K562 (cell line): ENCODE measurements around the gene MYO1D. TPM values are rescaled to one million over a fixed set of nuclear protein-coding genes. Genes with fewer than 3 reads are reported as not detected.

Experiments
- ATAC-seq: fragments of 200-7000 bp; cut with Tn5 transposase; 3 replicates; pipeline ENCODE4 v1.9.1; 2020; ENCODE audit warnings: moderate library complexity
- BruUV-seq: library from RNA; stranded (reverse); fragments of 400-500 nt; replicated peaks from 2 replicates; lab custom pipeline; 2021; lab: Mats Ljungman, UMichigan
- CTCF ChIA-PET: fragments of 300-600 bp; formaldehyde crosslinking; extraction: SDS; loops from one replicate; lab custom pipeline; 2021; ENCODE audit warnings: low intra/inter-chr PET ratio; lab: Yijun Ruan, JAX
- POLR2A ChIA-PET: fragments of 300-600, 350-650 bp; sonication (Branson Sonifier 250); formaldehyde crosslinking; extraction: SDS; loops from one replicate; lab custom pipeline; 2021; ENCODE audit warnings: antibody characterized with exemption, inconsistent platforms; lab: Yijun Ruan, JAX
- DNase-seq, 4 experiments: peaks; one replicate each; pipeline versions ENCODE4 v3.0.0 to v3.0.0-alpha.2; 2011 to 2018; ENCODE audit warnings: low spot score in 3 of 4, mixed read lengths in 3 of 4; ENCODE audit errors: extremely low read depth in 1 of 4
- FAIRE-seq: peaks from 2 replicates; lab custom pipeline; 2011; peaks lifted over from hg19 to GRCh38; lab: Jason Lieb, UNC
- H2AFZ ChIP-seq: 2 replicates; pipeline ENCODE4 v1.6.0; 2011; ENCODE audit warnings: low read depth, low read length, control low read depth, inconsistent platforms
- H3K27ac ChIP-seq: fragments of 200-600 bp; 3 replicates; pipeline ENCODE4 v1.8.0; 2011; ENCODE audit warnings: low read depth, mild to moderate bottlenecking, control low read depth, inconsistent platforms, low read length, moderate library complexity, mixed read lengths; ENCODE audit errors: extremely low read depth
- H3K27me3 ChIP-seq, 2 experiments: fragments of 300-600 bp in 1 of 2; 2 replicates in 1 of 2; 3 replicates in 1 of 2; pipeline versions ENCODE4 v1.6.0 to v1.8.0; 2011; ENCODE audit warnings: inconsistent platforms in 2 of 2, low read length in 2 of 2, mild to moderate bottlenecking in 1 of 2, mixed read lengths in 1 of 2, moderate library complexity in 1 of 2; ENCODE audit not compliant: control insufficient read depth in 2 of 2, insufficient read depth in 2 of 2
- H3K36me3 ChIP-seq: fragments of 300-600 bp; 3 replicates; pipeline ENCODE4 v1.8.0; 2011; ENCODE audit warnings: mild to moderate bottlenecking, low read length, inconsistent platforms; ENCODE audit not compliant: control insufficient read depth, insufficient read depth
- H3K4me1 ChIP-seq, 2 experiments: fragments of 200-600 bp in 1 of 2; replicated peaks in 1 of 2; 2 replicates in 1 of 2; 3 replicates in 1 of 2; pipeline versions ENCODE4 v1.5.1 to v1.8.0; 2011; ENCODE audit warnings: inconsistent platforms in 2 of 2, low read length in 2 of 2, mild to moderate bottlenecking in 1 of 2, mixed read lengths in 1 of 2, moderate library complexity in 1 of 2; ENCODE audit not compliant: control insufficient read depth in 2 of 2, insufficient read depth in 2 of 2
- H3K4me2 ChIP-seq: 2 replicates; pipeline ENCODE4 v1.6.1; 2011; ENCODE audit warnings: low read length, control low read depth, inconsistent platforms, mixed read lengths; ENCODE audit not compliant: insufficient read depth
- H3K4me3 ChIP-seq: fragments of 200-600 bp; sonication (generic), shearing (Covaris generic); 2 replicates; pipeline ENCODE4 v1.5.1; 2016; ENCODE audit warnings: control low read depth, inconsistent platforms
- H3K79me2 ChIP-seq: fragments of 200-600 bp; 3 replicates; pipeline ENCODE4 v1.8.0; 2011; ENCODE audit warnings: low read length, inconsistent platforms; ENCODE audit not compliant: control insufficient read depth, insufficient read depth
- H3K9ac ChIP-seq, 2 experiments: 2 replicates each; pipeline versions ENCODE4 v1.6.0 to v1.6.1; 2011; ENCODE audit warnings: low read depth in 2 of 2, low read length in 2 of 2, control low read depth in 1 of 2, inconsistent platforms in 1 of 2, mild to moderate bottlenecking in 1 of 2, mixed read lengths in 1 of 2; ENCODE audit not compliant: insufficient read depth in 1 of 2
- H3K9me1 ChIP-seq: one replicate; pipeline ENCODE4 v1.6.0; 2011; ENCODE audit warnings: inconsistent platforms, mild to moderate bottlenecking, low read length, moderate library complexity; ENCODE audit not compliant: control insufficient read depth, insufficient read depth
- H3K9me3 ChIP-seq: replicated peaks from 2 replicates; pipeline ENCODE4 v1.5.1; 2011; ENCODE audit warnings: low read depth, low read length, inconsistent platforms; ENCODE audit not compliant: control insufficient read depth, insufficient read depth
- H4K20me1 ChIP-seq: replicated peaks from 2 replicates; pipeline ENCODE4 v1.6.1; 2011; ENCODE audit warnings: low read length, inconsistent platforms, mixed read lengths; ENCODE audit not compliant: control insufficient read depth, insufficient read depth
- CBFA2T3 ChIP-seq: fragments of 450-650 bp; IDR thresholded peaks from 2 replicates; pipeline ENCODE4 v1.6.1; 2017
- CEBPB ChIP-seq: fragments of 450-650 bp; IDR thresholded peaks from 2 replicates; pipeline ENCODE4 v1.6.1; 2016; ENCODE audit warnings: missing genetic modification characterization, missing compliant biosample characterization
- FIP1L1 ChIP-seq: fragments of 200-400 bp; formaldehyde crosslinking; IDR thresholded peaks from 2 replicates; pipeline ENCODE4 v1.6.1; 2018; ENCODE audit warnings: mild to moderate bottlenecking, low read depth, low read length; ENCODE audit not compliant: poor library complexity, severe bottlenecking
- HMG20B ChIP-seq: fragments of 250-450 bp; sonication (Bioruptor Pico); IDR thresholded peaks from 2 replicates; pipeline ENCODE4 v1.5.0; 2021; ENCODE audit warnings: mild to moderate bottlenecking
- ZNF224 ChIP-seq: sonication (generic); formaldehyde crosslinking; IDR thresholded peaks from 2 replicates; pipeline ENCODE4 v1.8.0; 2022; ENCODE audit warnings: mild to moderate bottlenecking, missing genetic modification reagents
- WGBS: fragments of 100-300 bp; shearing (Covaris generic); methylation state at CpG from one replicate; pipeline ENCODE4 v1.1.6; 2016; ENCODE audit warnings: low coverage, mixed read lengths; ENCODE audit not compliant: insufficient coverage; ENCODE audit errors: missing lambda C conversion rate; 5-methylcytosine and 5-hydroxymethylcytosine counted together
- in situ Hi-C: fragments of 300-500 bp; cut with MboI; formaldehyde crosslinking; loops from 4 replicates; pipeline ENCODE4 v1.15.0; 2018; ENCODE audit warnings: inconsistent platforms, mixed read lengths
- intact Hi-C: fragments of 100-400 bp; cut with micrococcal nuclease; formaldehyde crosslinking; loops from 2 replicates; pipeline ENCODE4 v1.14.2; 2022
- polyA plus RNA-seq, 8 experiments: library from polyadenylated mRNA; depleted of rRNA in 4 of 8; stranded (reverse) in 5 of 8; unstranded in 3 of 8; fragments of >200 nt; fragmentation: Nextera tagmentation in 2 of 8; fragmentation: Illumina TruSeq in 1 of 8; extraction: Ambion mirVana in 2 of 8; extraction: Trizol in 1 of 8; gene quantifications; 2 replicates each; pipeline versions ENCODE4 v1.2.1 to v1.2.3, GENCODE V29; 2011 to 2014; ENCODE audit warnings: inconsistent platforms in 1 of 8, missing spikeins in 1 of 8
- total RNA-seq, 7 experiments: library from RNA; depleted of rRNA in 6 of 7; stranded (reverse); fragments of >200 nt in 6 of 7; fragmentation: Illumina TruSeq in 2 of 7; extraction: Trizol in 2 of 7; gene quantifications; 2 replicates each; pipeline versions ENCODE4 v1.2.1 to v1.2.3, GENCODE V29; 2011 to 2021; ENCODE audit warnings: low replicate concordance in 1 of 7
- TF ChIP-seq, protein P1 (sequence below), 3 experiments: IDR thresholded peaks in 2 of 3; conservative IDR thresholded peaks in 1 of 3; 2 replicates each; pipeline ENCODE4 v1.5.1; 2011 to 2012; ENCODE audit warnings: low read length in 3 of 3, mild to moderate bottlenecking in 3 of 3, control low read depth in 2 of 3, improper control_type of control experiment in 1 of 3, inconsistent platforms in 1 of 3, low read depth in 1 of 3, mixed read lengths in 1 of 3, moderate library complexity in 1 of 3; ENCODE audit not compliant: insufficient read depth in 2 of 3

Gene MYO1D
- total and polyA plus RNA-seq, 9 of the 15 experiments (the other 6 are each of a cell fraction or from before 2014, with no cell fraction given) = 2.1 to 71.2 (median 45.4) TPM

- ChIA-PET POLR2A (interaction anchor here (0.8 to 1.1 kb wide), 2 partner anchors 39 to 288 kb away, joined by 3 read pairs; no protein-coding TSS in a partner anchor), CTCF (interaction anchor here (0.6 kb wide), 1 partner anchor 362 kb away, joined by 4 read pairs; no protein-coding TSS in a partner anchor)
- 75% methylated on average over 2 of the region's 2 CpGs for WGBS
- Histone ChIP-seq H2AFZ (no peak overlapping the region), H3K4me1 (no peaks in the 10 kb centered on the region), H3K27me3 (no peaks in the 10 kb centered on the region), H3K4me3 (no peak overlapping the region), H3K9me1 (no peaks in the 10 kb centered on the region), H3K27ac (no peak overlapping the region), H3K9ac (no peak overlapping the region), H3K4me2 (no peak overlapping the region), H4K20me1 (no peaks in the 10 kb centered on the region), H3K9me3 (no peaks in the 10 kb centered on the region), H3K79me2 (no peaks in the 10 kb centered on the region), H3K36me3 (peaks cover 28% of the 10 kb centered on the region; the same call in 2 of the 3 replicates)
- no peak for ATAC-seq
- DNase-seq = no peak
- BruUV-seq = no TSS peak
- in situ Hi-C loops = no loop called here
- intact Hi-C loops = no loop called here
- TF ChIP-seq CBFA2T3 (0 out of 2 replicates have a peak, but pooled peaks have one; percentile 8), HMG20B (CRISPR knock-in tag) (no peak)
- FAIRE-seq = no peak
These were observed 105.5 kb downstream of the MYO1D start for GRCh38 chr17:32771396-32771795.

- H3K4me3 ChIP-seq = no peak overlapping the region
- H4K20me1 ChIP-seq = no peaks in the 10 kb centered on the region
- intact Hi-C loops (no loop called here), in situ Hi-C loops (no loop called here)
- no peaks in the 10 kb centered on the region for H3K4me1 ChIP-seq
- no peaks in the 10 kb centered on the region for H3K9me1 ChIP-seq
- H3K27me3 ChIP-seq = no peaks in the 10 kb centered on the region
- BruUV-seq = no TSS peak
- peaks cover 29% of the 10 kb centered on the region; the same call in 2 of the 3 replicates for H3K36me3 ChIP-seq
- no peak overlapping the region for H2AFZ ChIP-seq
- no peak for ATAC-seq
- ChIA-PET CTCF (interaction anchor here (0.7 to 1.6 kb wide), 2 partner anchors 108 to 857 kb away, joined by 3 to 4 read pairs; partner anchors contain the start of gene MYO1D), POLR2A (no interaction called here)
- H3K27ac ChIP-seq = no peak overlapping the region
- no peak overlapping the region for H3K4me2 ChIP-seq
- no peak for DNase-seq
- H3K9me3 ChIP-seq = no peaks in the 10 kb centered on the region
- no peaks in the 10 kb centered on the region for H3K79me2 ChIP-seq
- TF ChIP-seq, protein P1, sequence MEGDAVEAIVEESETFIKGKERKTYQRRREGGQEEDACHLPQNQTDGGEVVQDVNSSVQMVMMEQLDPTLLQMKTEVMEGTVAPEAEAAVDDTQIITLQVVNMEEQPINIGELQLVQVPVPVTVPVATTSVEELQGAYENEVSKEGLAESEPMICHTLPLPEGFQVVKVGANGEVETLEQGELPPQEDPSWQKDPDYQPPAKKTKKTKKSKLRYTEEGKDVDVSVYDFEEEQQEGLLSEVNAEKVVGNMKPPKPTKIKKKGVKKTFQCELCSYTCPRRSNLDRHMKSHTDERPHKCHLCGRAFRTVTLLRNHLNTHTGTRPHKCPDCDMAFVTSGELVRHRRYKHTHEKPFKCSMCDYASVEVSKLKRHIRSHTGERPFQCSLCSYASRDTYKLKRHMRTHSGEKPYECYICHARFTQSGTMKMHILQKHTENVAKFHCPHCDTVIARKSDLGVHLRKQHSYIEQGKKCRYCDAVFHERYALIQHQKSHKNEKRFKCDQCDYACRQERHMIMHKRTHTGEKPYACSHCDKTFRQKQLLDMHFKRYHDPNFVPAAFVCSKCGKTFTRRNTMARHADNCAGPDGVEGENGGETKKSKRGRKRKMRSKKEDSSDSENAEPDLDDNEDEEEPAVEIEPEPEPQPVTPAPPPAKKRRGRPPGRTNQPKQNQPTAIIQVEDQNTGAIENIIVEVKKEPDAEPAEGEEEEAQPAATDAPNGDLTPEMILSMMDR (IDR thresholded peaks at IDR 0.05 in 2 of 3, conservative IDR thresholded peaks at IDR 0.05 in 1 of 3; ENCODE audit: insufficient read depth in 2 of 3, low read depth in 1 of 3, low read length in 3 of 3) = peak in 1 of 3 experiments; percentile 25; a peak in 1 of 6 replicates
- TF ChIP-seq ZNF224 (CRISPR knock-in tag) (no peak), FIP1L1 (no peak), CEBPB (tag) (peak; percentile 40; the same call in 1 of the 2 replicates)
- no peak overlapping the region for H3K9ac ChIP-seq
- 81% methylated on average over 3 of the region's 3 CpGs for WGBS
- FAIRE-seq = no peak
These were observed 107.1 kb downstream of the MYO1D start for GRCh38 chr17:32769846-32770245.
